DND-41 (cell line): ENCODE data around the gene MYADML2.

Experiments
- ATAC-seq: fragments of 200-7000 bp; cut with Tn5 transposase; 3 replicates; pipeline ENCODE4 v1.9.1; 2021; ENCODE audit warnings: low read depth; ENCODE audit not compliant: insufficient read depth
- DNase-seq: peaks from one replicate; pipeline ENCODE4 v3.0.0-alpha.2; 2020
- H2AFZ ChIP-seq: 2 replicates; pipeline ENCODE4 v1.6.0; 2012; ENCODE audit warnings: low read depth, low read length
- H3K27ac ChIP-seq: 2 replicates; pipeline ENCODE4 v1.5.1; 2012; ENCODE audit warnings: low read length, inconsistent platforms
- H3K27me3 ChIP-seq: fragments of 200-600 bp; sonication (generic); 2 replicates; pipeline ENCODE4 v1.6.0; 2012; ENCODE audit warnings: low read length, mild to moderate bottlenecking, inconsistent platforms; ENCODE audit not compliant: insufficient read depth, poor library complexity
- H3K36me3 ChIP-seq: 2 replicates; pipeline ENCODE4 v1.5.1; 2012; ENCODE audit warnings: low read length, inconsistent platforms; ENCODE audit not compliant: insufficient read depth
- H3K4me1 ChIP-seq: 2 replicates; pipeline ENCODE4 v1.5.1; 2012; ENCODE audit warnings: mild to moderate bottlenecking, low read length; ENCODE audit not compliant: insufficient read depth
- H3K4me2 ChIP-seq: 2 replicates; pipeline ENCODE4 v1.6.0; 2012; ENCODE audit warnings: mild to moderate bottlenecking, moderate library complexity, low read length, inconsistent platforms; ENCODE audit not compliant: insufficient read depth
- H3K4me3 ChIP-seq, 2 experiments: fragments of 200-600 bp in 1 of 2; shearing (Covaris generic) in 1 of 2; 2 replicates each; pipeline ENCODE4 v1.5.1; 2012 to 2016; ENCODE audit warnings: inconsistent platforms in 2 of 2, low read length in 2 of 2, mild to moderate bottlenecking in 2 of 2, low read depth in 1 of 2, moderate library complexity in 1 of 2
- H3K79me2 ChIP-seq: 2 replicates; pipeline ENCODE4 v1.6.0; 2012; ENCODE audit warnings: low read length, inconsistent platforms; ENCODE audit not compliant: insufficient read depth
- H3K9ac ChIP-seq: 2 replicates; pipeline ENCODE4 v1.6.0; 2012; ENCODE audit warnings: low read depth, mild to moderate bottlenecking, inconsistent platforms, low read length, moderate library complexity
- H3K9me3 ChIP-seq: 2 replicates; pipeline ENCODE4 v1.5.1; 2012; ENCODE audit warnings: low read length, moderate library complexity, mild to moderate bottlenecking, inconsistent platforms; ENCODE audit not compliant: insufficient read depth, severe bottlenecking
- H4K20me1 ChIP-seq: 2 replicates; pipeline ENCODE4 v1.6.0; 2012; ENCODE audit warnings: low read length; ENCODE audit not compliant: insufficient read depth
- CTCF ChIP-seq: IDR thresholded peaks from 2 replicates; pipeline ENCODE4 v1.5.1; 2012; ENCODE audit warnings: borderline replicate concordance, low read length, moderate library complexity, mild to moderate bottlenecking; ENCODE audit not compliant: poor library complexity, severe bottlenecking; ENCODE audit errors: extremely low read depth
- EZH2 ChIP-seq: IDR thresholded peaks from 3 replicates; pipeline ENCODE4 v1.6.1; 2012; ENCODE audit warnings: borderline replicate concordance, low read depth, mild to moderate bottlenecking, moderate library complexity, low read length, inconsistent platforms; ENCODE audit not compliant: severe bottlenecking

The MYADML2 gene

GRCh38 chr17:81909231-81909630 lies 37.8 kb downstream of the MYADML2 start:
- Histone ChIP-seq H3K4me1 (peaks cover 25% of the 10 kb centered on the region), H3K9me3 (no peaks in the 10 kb centered on the region), H3K79me2 (peaks cover 21% of the 10 kb centered on the region), H3K27me3 (no peaks in the 10 kb centered on the region), H3K4me2 (peak overlapping the region; percentile 76), H3K27ac (no peak overlapping the region), H3K36me3 (peaks cover 81% of the 10 kb centered on the region), H2AFZ (no peak overlapping the region), H3K9ac (peak overlapping the region; percentile 70; the same call in 1 of the 2 replicates), H3K4me3 (no peak overlapping the region), H4K20me1 (peaks cover 53% of the 10 kb centered on the region)
- ATAC-seq (no peak), DNase-seq (no peak)
- TF ChIP-seq EZH2 (no peak), CTCF (no peak)

- no peaks in the 10 kb centered on the region for H3K9me3 ChIP-seq
- H3K4me3 ChIP-seq: no peak overlapping the region
- no peak overlapping the region for H3K27ac ChIP-seq
- H3K36me3 ChIP-seq: peaks cover 81% of the 10 kb centered on the region
- H3K27me3 ChIP-seq: no peaks in the 10 kb centered on the region
- DNase-seq (no peak), ATAC-seq (no peak)
- TF ChIP-seq CTCF: no peak
- TF ChIP-seq EZH2: no peak
- H4K20me1 ChIP-seq: peaks cover 49% of the 10 kb centered on the region
- H3K4me2 ChIP-seq: 0 out of 2 replicates have a peak overlapping the region, but pooled peaks have one; percentile 5
- no peak overlapping the region for H2AFZ ChIP-seq
- H3K4me1 ChIP-seq: peaks cover 25% of the 10 kb centered on the region
- H3K79me2 ChIP-seq: peaks cover 21% of the 10 kb centered on the region
- peak overlapping the region; percentile 70; the same call in 1 of the 2 replicates for H3K9ac ChIP-seq
Measured at GRCh38 chr17:81908793-81909192, 38.2 kb downstream of the MYADML2 start.

- ATAC-seq: no peak
- no peak overlapping the region for H2AFZ ChIP-seq
- peaks cover 25% of the 10 kb centered on the region for H3K4me1 ChIP-seq
- no peak overlapping the region for H3K4me3 ChIP-seq
- DNase-seq: no peak
- H3K9me3 ChIP-seq: no peaks in the 10 kb centered on the region
- TF ChIP-seq CTCF (no peak), EZH2 (no peak)
- no peaks in the 10 kb centered on the region for H3K27me3 ChIP-seq
- H3K4me2 ChIP-seq: no peak overlapping the region
- peaks cover 73% of the 10 kb centered on the region for H3K36me3 ChIP-seq
- H3K27ac ChIP-seq: no peak overlapping the region; the same call in 1 of the 2 replicates
- peaks cover 42% of the 10 kb centered on the region for H4K20me1 ChIP-seq
- peaks cover 21% of the 10 kb centered on the region for H3K79me2 ChIP-seq
- H3K9ac ChIP-seq: no peak overlapping the region
Measured at GRCh38 chr17:81907219-81908145, 39.6 kb downstream of the MYADML2 start.
